Skeletal muscle tissue (tissue), 4 donors: ENCODE measurements around the gene PIGR. TPM values are rescaled to one million over a fixed set of nuclear protein-coding genes. Genes with fewer than 3 reads are reported as not detected.
"Not testable (repeated sequence)": the region's sequence is repeated elsewhere in the genome, so short reads cannot be mapped to it uniquely, and the experiment has no call there.

Experiments used
- H3K27ac ChIP-seq: one replicate; pipeline ENCODE4 v1.7.0; 2013; ENCODE audit warnings: mild to moderate bottlenecking, low read depth, low read length, inconsistent platforms
- H3K27me3 ChIP-seq, 3 donors: one replicate each; pipeline ENCODE4 v1.7.0; 2013; ENCODE audit warnings: low read length in 3 of 3; ENCODE audit not compliant: control insufficient read depth in 3 of 3, insufficient read depth in 3 of 3
- H3K36me3 ChIP-seq, 3 donors: one replicate each; pipeline ENCODE4 v1.7.0; 2013; ENCODE audit warnings: low read length in 3 of 3; ENCODE audit not compliant: control insufficient read depth in 3 of 3, insufficient read depth in 3 of 3
- H3K4me1 ChIP-seq, 3 donors: one replicate each; pipeline ENCODE4 v1.7.0; 2013; ENCODE audit warnings: low read length in 3 of 3, mild to moderate bottlenecking in 3 of 3; ENCODE audit not compliant: control insufficient read depth in 3 of 3, insufficient read depth in 3 of 3
- H3K4me3 ChIP-seq, 3 donors: one replicate each; pipeline ENCODE4 v1.7.0; 2013; ENCODE audit warnings: low read length in 3 of 3
- H3K9ac ChIP-seq, 3 donors: one replicate each; pipeline ENCODE4 v1.7.0; 2013; ENCODE audit warnings: low read length in 3 of 3, mild to moderate bottlenecking in 3 of 3, moderate library complexity in 2 of 3, low read depth in 1 of 3
- H3K9me3 ChIP-seq, 3 donors: one replicate each; pipeline ENCODE4 v1.7.0; 2013; ENCODE audit warnings: low read length in 3 of 3; ENCODE audit not compliant: control insufficient read depth in 3 of 3
- total RNA-seq: library from RNA; depleted of rRNA; stranded (reverse); fragments of >200 nt; gene quantifications from one replicate; pipeline ENCODE4 v1.2.3, GENCODE V29; 2014
- donor health status: Osteomylitis.

Gene PIGR
- total RNA-seq, 1 donor from 2014 or later: under 0.01 TPM

- Histone ChIP-seq H3K27ac (no peak overlapping the region), H3K4me3 (no peak overlapping the region), H3K4me1 (peaks cover 0 to 16% (median 6%) of the 10 kb centered on the region in 3 donors), H3K9me3 (no peaks in the 10 kb centered on the region), H3K27me3 (peaks cover 0 to 3% (median 0%) of the 10 kb centered on the region in 3 donors), H3K36me3 (no peaks in the 10 kb centered on the region), H3K9ac (no peak overlapping the region)
Observed at GRCh38 chr1:206925106-206925736, 21.0 kb downstream of the PIGR start.

- Histone ChIP-seq H3K9ac (no peak overlapping the region), H3K36me3 (no peaks in the 10 kb centered on the region), H3K27me3 (peaks cover 0 to 3% (median 0%) of the 10 kb centered on the region in 3 donors), H3K9me3 (no peaks in the 10 kb centered on the region), H3K4me1 (peaks cover 0 to 16% (median 6%) of the 10 kb centered on the region in 3 donors), H3K4me3 (no peak overlapping the region), H3K27ac (no peak overlapping the region)
Observed at GRCh38 chr1:206924592-206925105, 21.6 kb downstream of the PIGR start.

DNA sequence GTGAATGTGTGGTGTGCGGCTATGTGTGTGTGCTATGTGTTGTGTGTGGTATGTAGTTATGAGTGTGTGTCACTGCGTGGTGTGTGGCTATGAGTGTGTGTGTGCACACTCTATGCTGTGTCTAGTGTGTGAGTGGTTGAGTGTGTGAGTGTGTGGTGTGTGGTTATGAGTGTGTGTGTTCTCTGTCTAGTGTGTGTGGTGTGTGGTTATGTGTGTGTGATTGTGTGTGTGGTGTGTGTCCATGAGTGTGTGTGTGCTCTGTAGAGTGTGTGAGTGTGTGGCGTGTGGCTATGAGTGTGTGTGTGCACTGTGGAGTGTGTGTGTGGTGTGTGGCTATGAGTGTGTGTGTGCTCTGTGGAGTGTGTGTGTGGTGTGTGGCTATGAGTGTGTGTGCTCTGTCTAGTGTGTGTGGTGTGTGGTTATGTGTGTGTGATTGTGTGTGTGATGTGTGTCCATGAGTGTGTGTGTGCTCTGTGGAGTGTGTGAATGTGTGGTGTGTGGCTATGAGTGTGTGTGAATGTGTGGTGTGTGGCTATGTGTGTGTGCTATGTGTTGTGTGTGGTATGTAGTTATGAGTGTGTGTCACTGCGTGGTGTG lies 22.2 kb downstream of the PIGR start:
- not testable (repeated sequence) for H3K36me3 ChIP-seq, H3K4me3 ChIP-seq, H3K9me3 ChIP-seq, H3K27ac ChIP-seq, H3K9ac ChIP-seq, H3K27me3 ChIP-seq
- peaks cover 0 to 16% (median 6%) of the 10 kb centered on the region in 3 donors for H3K4me1 ChIP-seq

- Histone ChIP-seq H3K9me3 (no peaks in the 10 kb centered on the region), H3K36me3 (no peaks in the 10 kb centered on the region), H3K27me3 (peaks cover 0 to 3% (median 0%) of the 10 kb centered on the region in 3 donors), H3K9ac (peak overlapping the region in 1 of 3 donors; percentile 27), H3K4me1 (peaks cover 0 to 16% (median 6%) of the 10 kb centered on the region in 3 donors), H3K27ac (peak overlapping the region; percentile 21), H3K4me3 (no peak overlapping the region)
Observed at GRCh38 chr1:206923009-206923960, 23.0 kb downstream of the PIGR start.

- Histone ChIP-seq H3K4me1 (peaks cover 0 to 16% (median 6%) of the 10 kb centered on the region in 3 donors), H3K9ac (peak overlapping the region in 1 of 3 donors; percentile 27), H3K4me3 (no peak overlapping the region), H3K9me3 (no peaks in the 10 kb centered on the region), H3K36me3 (no peaks in the 10 kb centered on the region), H3K27me3 (peaks cover 0 to 3% (median 0%) of the 10 kb centered on the region in 3 donors), H3K27ac (peak overlapping the region; percentile 21)
Observed at GRCh38 chr1:206922524-206922923, 23.7 kb downstream of the PIGR start.

- peaks cover 0 to 3% (median 0%) of the 10 kb centered on the region in 3 donors for H3K27me3 ChIP-seq
- H3K4me1 ChIP-seq: peaks cover 0 to 16% (median 6%) of the 10 kb centered on the region in 3 donors
- H3K27ac ChIP-seq: peak within 1 kb of the TSS; percentile 21
- H3K4me3 ChIP-seq: no peak within 1 kb of the TSS
- no peaks in the 10 kb centered on the region for H3K9me3 ChIP-seq
- H3K36me3 ChIP-seq: no peaks in the 10 kb centered on the region
- H3K9ac ChIP-seq: peak within 1 kb of the TSS in 1 of 3 donors; percentile 27
Observed at GRCh38 chr1:206921772-206922265, 24.4 kb downstream of the PIGR start, which contains the start of gene FCMR. Gene FCMR (minus strand): TSS chr1:206921941. CDS start chr1:206921854, 87 bp downstream.

DNA sequence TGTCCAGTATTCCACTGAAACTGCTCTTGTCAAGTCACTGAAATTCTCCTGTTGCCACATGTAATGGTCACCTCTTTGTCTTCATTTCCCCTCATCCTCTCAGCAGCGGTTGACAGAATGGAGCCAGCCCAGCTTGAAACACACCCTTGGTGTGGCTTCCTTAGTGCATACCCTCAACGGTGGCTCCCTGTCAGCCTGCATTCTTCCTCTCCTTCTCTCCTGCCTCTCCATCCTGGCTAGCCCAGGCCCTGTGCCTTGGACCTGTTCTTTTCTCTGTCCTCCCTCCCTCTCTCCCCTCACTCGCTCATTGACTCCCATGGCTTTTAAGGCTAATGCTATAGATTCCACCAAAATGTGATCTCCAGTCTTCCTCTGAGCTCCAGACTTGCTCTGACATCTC lies 28.2 kb downstream of the PIGR start:
- H3K27ac ChIP-seq: no peak overlapping the region
- no peak overlapping the region for H3K4me3 ChIP-seq
- peaks cover 4% of the 10 kb centered on the region in 3 donors for H3K27me3 ChIP-seq
- H3K9me3 ChIP-seq: no peaks in the 10 kb centered on the region
- H3K36me3 ChIP-seq: no peaks in the 10 kb centered on the region
- no peak overlapping the region for H3K9ac ChIP-seq
- H3K4me1 ChIP-seq: peaks cover 0 to 4% (median under 1%) of the 10 kb centered on the region in 3 donors

- Histone ChIP-seq H3K4me3 (no peak overlapping the region), H3K27me3 (peaks cover 4 to 9% (median 4%) of the 10 kb centered on the region in 3 donors), H3K9me3 (no peaks in the 10 kb centered on the region), H3K4me1 (peaks cover 0 to 9% (median 0%) of the 10 kb centered on the region in 3 donors), H3K9ac (no peak overlapping the region), H3K27ac (no peak overlapping the region), H3K36me3 (no peaks in the 10 kb centered on the region)
Observed at GRCh38 chr1:206916000-206916709, 30.1 kb downstream of the PIGR start.
